Measurements from ENCODE around the gene VPS37B. TPM values are rescaled to one million over a fixed set of nuclear protein-coding genes. Genes with fewer than 3 reads are reported as not detected.
A peak's percentile ranks its signal among the peaks of the same experiment; 100 is the strongest.

Gene VPS37B
- total and polyA plus RNA-seq, 2 donors (not counting 3 experiments of a cell fraction or from before 2014, with no cell fraction given): 39.5 to 45.9 TPM

GRCh38 chr12:122894193-122895121 lies 1.5 kb downstream of the VPS37B start:
- Histone ChIP-seq H3K79me2 (ENCODE audit: control insufficient read depth, insufficient read depth, low read length) (peaks cover 61% of the 10 kb centered on the region), H3K9ac (replicated peaks; ENCODE audit: extremely low read depth, insufficient read depth, low read length) (peak overlapping the region; percentile 97), H2AFZ (ENCODE audit: low read depth, low read length) (no peak overlapping the region), H3K4me1 (ENCODE audit: control insufficient read depth, extremely low read depth, insufficient read depth, low read length) (peaks cover 36% of the 10 kb centered on the region), H3K9me3 (replicated peaks; ENCODE audit: control insufficient read depth, insufficient read depth, low read length) (no peaks in the 10 kb centered on the region), H3K4me2 (ENCODE audit: insufficient read depth, low read length) (peak overlapping the region; percentile 91), H3K27ac (ENCODE audit: insufficient read depth, low read depth, low read length) (peak overlapping the region; percentile 75), H3K9me1 (replicated peaks; ENCODE audit: control insufficient read depth, extremely low read depth, insufficient read depth, low read length) (no peaks in the 10 kb centered on the region), H3K4me3 (replicated peaks in 1 of 3; ENCODE audit: insufficient read depth in 1 of 3, low read depth in 1 of 3, low read length in 3 of 3) (peak overlapping the region; percentile 73 to 90 (median 85)), H4K20me1 (replicated peaks; ENCODE audit: control insufficient read depth, extremely low read depth, insufficient read depth, low read length) (no peaks in the 10 kb centered on the region), H3K27me3 (ENCODE audit: control insufficient read depth in 2 of 2, insufficient read depth in 2 of 2, low read length in 2 of 2) (no peaks in the 10 kb centered on the region), H3K36me3 (ENCODE audit: control insufficient read depth in 2 of 2, extremely low read depth in 1 of 2, insufficient read depth in 2 of 2, low read length in 2 of 2) (no peaks in the 10 kb centered on the region)
- TF ChIP-seq JUN (IDR thresholded peaks at IDR 0.05; ENCODE audit: borderline replicate concordance, insufficient read depth, insufficient read length, low read depth): no peak
- intact Hi-C loops (cut with micrococcal nuclease): loop anchor here (5.0 kb wide), 1 partner anchor 48 kb away; no protein-coding TSS in a partner anchor
- BruUV-seq (replicated peaks): TSS peak; percentile 18
- CTCF ChIA-PET: interaction anchor here (0.7 to 1.5 kb wide), 6 partner anchors 11 to 101 kb away, joined by 3 to 7 read pairs (median 4); no protein-coding TSS in a partner anchor
- POLR2A ChIA-PET: interaction anchor here (1.1 kb wide), 1 partner anchor 52 kb away, joined by 3 read pairs; no protein-coding TSS in a partner anchor
- dilution Hi-C loops (cut with MboI; ENCODE audit: extremely low pct_ligation_motif_present, low sequenced_read_pairs): no loop called here
- no peak for FAIRE-seq
- DNase-seq (ENCODE audit: low read depth, low spot score): no peak

- FAIRE-seq: peak; percentile 60
Observed at GRCh38 chr12:122893208-122894153, 2.4 kb downstream of the VPS37B start.

More at GRCh38 chr12:122893208-122894153, 2.4 kb downstream of the VPS37B start:
- H3K4me1 ChIP-seq (ENCODE audit: control insufficient read depth, extremely low read depth, insufficient read depth, low read length): peaks cover 43% of the 10 kb centered on the region
- no TSS peak for BruUV-seq (replicated peaks)
- H3K4me2 ChIP-seq (ENCODE audit: insufficient read depth, low read length): peak overlapping the region; percentile 91
- no peak overlapping the region for H3K27ac ChIP-seq (ENCODE audit: insufficient read depth, low read depth, low read length)
- peak overlapping the region in 1 of 3 experiments; percentile 85 for H3K4me3 ChIP-seq (replicated peaks in 1 of 3; ENCODE audit: insufficient read depth in 1 of 3, low read depth in 1 of 3, low read length in 3 of 3)
- dilution Hi-C loops (cut with MboI; ENCODE audit: extremely low pct_ligation_motif_present, low sequenced_read_pairs) (no loop called here), intact Hi-C loops (cut with micrococcal nuclease) (no loop called here)
- H3K9me1 ChIP-seq (replicated peaks; ENCODE audit: control insufficient read depth, extremely low read depth, insufficient read depth, low read length): no peaks in the 10 kb centered on the region
- H2AFZ ChIP-seq (ENCODE audit: low read depth, low read length): no peak overlapping the region
- no peak for TF ChIP-seq GATA2 (IDR thresholded peaks at IDR 0.05; ENCODE audit: insufficient read depth, insufficient read length, low read depth, low read length)
- TF ChIP-seq EZH2 (IDR thresholded peaks at IDR 0.05; ENCODE audit: borderline replicate concordance, low read depth, low read length, severe bottlenecking): no peak
- TF ChIP-seq POLR2A (IDR thresholded peaks at IDR 0.05; ENCODE audit: low read depth, low read length): no peak
- TF ChIP-seq POLR2AphosphoS5 (IDR thresholded peaks at IDR 0.05; ENCODE audit: insufficient read depth, low read depth, low read length): no peak
- TF ChIP-seq, protein P1, sequence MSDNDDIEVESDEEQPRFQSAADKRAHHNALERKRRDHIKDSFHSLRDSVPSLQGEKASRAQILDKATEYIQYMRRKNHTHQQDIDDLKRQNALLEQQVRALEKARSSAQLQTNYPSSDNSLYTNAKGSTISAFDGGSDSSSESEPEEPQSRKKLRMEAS (IDR thresholded peaks at IDR 0.05; ENCODE audit: insufficient read depth, insufficient read length): no peak
- TF ChIP-seq MYC (IDR thresholded peaks at IDR 0.05; ENCODE audit: low read depth, low read length): no peak
- no peak for TF ChIP-seq FOS (IDR thresholded peaks at IDR 0.05; ENCODE audit: borderline replicate concordance, insufficient read depth, low read length)
- TF ChIP-seq JUN (IDR thresholded peaks at IDR 0.05; ENCODE audit: borderline replicate concordance, insufficient read depth, insufficient read length, low read depth): no peak
- no peak for TF ChIP-seq CTCF (IDR thresholded peaks at IDR 0.05; ENCODE audit: extremely low read depth in 1 of 2, insufficient read depth in 1 of 2, low read depth in 1 of 2, low read length in 2 of 2)
- POLR2A ChIA-PET: no interaction called here
- H3K79me2 ChIP-seq (ENCODE audit: control insufficient read depth, insufficient read depth, low read length): peaks cover 66% of the 10 kb centered on the region
- no peak for DNase-seq (ENCODE audit: low read depth, low spot score)
- H4K20me1 ChIP-seq (replicated peaks; ENCODE audit: control insufficient read depth, extremely low read depth, insufficient read depth, low read length): no peaks in the 10 kb centered on the region
- no peaks in the 10 kb centered on the region for H3K36me3 ChIP-seq (ENCODE audit: control insufficient read depth in 2 of 2, extremely low read depth in 1 of 2, insufficient read depth in 2 of 2, low read length in 2 of 2)
- no peaks in the 10 kb centered on the region for H3K9me3 ChIP-seq (replicated peaks; ENCODE audit: control insufficient read depth, insufficient read depth, low read length)
- CTCF ChIA-PET: interaction anchor here (0.7 to 1.5 kb wide), 6 partner anchors 10 to 100 kb away, joined by 3 to 7 read pairs (median 4); no protein-coding TSS in a partner anchor
- no peak overlapping the region for H3K9ac ChIP-seq (replicated peaks; ENCODE audit: extremely low read depth, insufficient read depth, low read length)
- no peaks in the 10 kb centered on the region for H3K27me3 ChIP-seq (ENCODE audit: control insufficient read depth in 2 of 2, insufficient read depth in 2 of 2, low read length in 2 of 2)
